ENCODE data around the gene FAM227B. TPM values are rescaled to one million over a fixed set of nuclear protein-coding genes. Genes with fewer than 3 reads are reported as not detected.
"Not testable (repeated sequence)": the region's sequence is repeated elsewhere in the genome, so short reads cannot be mapped to it uniquely, and the experiment has no call there.

Gene FAM227B
- polyA plus RNA-seq, 4 donors, result 1.6 to 8.7 (median 3.2) TPM

- no peak overlapping the region for H3K4me3 ChIP-seq (ENCODE audit: low read depth in 1 of 3, low read length in 3 of 3)
- FAIRE-seq, result no peak
Observed at GRCh38 chr15:49605588-49605987, 15.0 kb downstream of the FAM227B start.

GRCh38 chr15:49604625-49605409 is 15.8 kb downstream of the FAM227B start:
- FAIRE-seq (no peak), DNase-seq (no peak)
- H3K4me3 ChIP-seq (ENCODE audit: low read depth in 1 of 3, low read length in 3 of 3), result no peak overlapping the region
- H3K4me1 ChIP-seq (ENCODE audit: control insufficient read depth in 3 of 3, insufficient read depth in 2 of 3, low read depth in 1 of 3, low read length in 2 of 3), result no peaks in the 10 kb centered on the region
- peaks cover 0 to 5% (median 2%) of the 10 kb centered on the region in 3 donors for H3K36me3 ChIP-seq (ENCODE audit: control insufficient read depth in 3 of 3, insufficient read depth in 2 of 3, low read depth in 1 of 3, low read length in 3 of 3)
- WGBS, 3 donors, result 94 to 100% (median 96%) methylated on average over 2 of the region's 2 CpGs
- H3K9me3 ChIP-seq (ENCODE audit: control insufficient read depth in 2 of 2, insufficient read depth in 1 of 2, low read depth in 1 of 2, low read length in 1 of 2), result peaks cover 2 to 19% of the 10 kb centered on the region in 2 donors
- H3K27me3 ChIP-seq (ENCODE audit: control insufficient read depth in 3 of 3, insufficient read depth in 3 of 3, low read length in 3 of 3), result no peaks in the 10 kb centered on the region
- H3K27ac ChIP-seq (ENCODE audit: low read depth in 1 of 3, low read length in 2 of 3), result no peak overlapping the region

More at GRCh38 chr15:49605588-49605987, 15.0 kb downstream of the FAM227B start:
- H3K27me3 ChIP-seq (ENCODE audit: control insufficient read depth in 3 of 3, insufficient read depth in 3 of 3, low read length in 3 of 3), result no peaks in the 10 kb centered on the region
- H3K27ac ChIP-seq (ENCODE audit: low read depth in 1 of 3, low read length in 2 of 3), result no peak overlapping the region
- H3K4me1 ChIP-seq (ENCODE audit: control insufficient read depth in 3 of 3, insufficient read depth in 2 of 3, low read depth in 1 of 3, low read length in 2 of 3), result no peaks in the 10 kb centered on the region
- no peak for DNase-seq
- peaks cover 2 to 13% of the 10 kb centered on the region in 2 donors for H3K9me3 ChIP-seq (ENCODE audit: control insufficient read depth in 2 of 2, insufficient read depth in 1 of 2, low read depth in 1 of 2, low read length in 1 of 2)
- H3K36me3 ChIP-seq (ENCODE audit: control insufficient read depth in 3 of 3, insufficient read depth in 2 of 3, low read depth in 1 of 3, low read length in 3 of 3), result peaks cover 0 to 5% (median 2%) of the 10 kb centered on the region in 3 donors
- 90 to 100% (median 100%) methylated on average over 2 of the region's 2 CpGs for WGBS, 3 donors

- not testable (repeated sequence) for H3K27ac ChIP-seq (ENCODE audit: low read depth in 1 of 3, low read length in 2 of 3); DNase-seq; H3K9me3 ChIP-seq (ENCODE audit: control insufficient read depth in 2 of 2, insufficient read depth in 1 of 2, low read depth in 1 of 2, low read length in 1 of 2); H3K36me3 ChIP-seq (ENCODE audit: control insufficient read depth in 3 of 3, insufficient read depth in 2 of 3, low read depth in 1 of 3, low read length in 3 of 3); H3K27me3 ChIP-seq (ENCODE audit: control insufficient read depth in 3 of 3, insufficient read depth in 3 of 3, low read length in 3 of 3); FAIRE-seq; H3K4me1 ChIP-seq (ENCODE audit: control insufficient read depth in 3 of 3, insufficient read depth in 2 of 3, low read depth in 1 of 3, low read length in 2 of 3); H3K4me3 ChIP-seq (ENCODE audit: low read depth in 1 of 3, low read length in 3 of 3)
- WGBS, 3 donors, result 77 to 86% (median 85%) methylated on average over 12 of the region's 12 CpGs
Observed at GRCh38 chr15:49592829-49593316, 27.7 kb downstream of the FAM227B start.

- no peak overlapping the region for H3K27ac ChIP-seq (ENCODE audit: low read depth in 1 of 3, low read length in 2 of 3)
- no peak for FAIRE-seq
- H3K4me1 ChIP-seq (ENCODE audit: control insufficient read depth in 3 of 3, insufficient read depth in 2 of 3, low read depth in 1 of 3, low read length in 2 of 3), result no peaks in the 10 kb centered on the region
- peaks cover 0 to 6% of the 10 kb centered on the region in 2 donors for H3K9me3 ChIP-seq (ENCODE audit: control insufficient read depth in 2 of 2, insufficient read depth in 1 of 2, low read depth in 1 of 2, low read length in 1 of 2)
- H3K4me3 ChIP-seq (ENCODE audit: low read depth in 1 of 3, low read length in 3 of 3), result no peak overlapping the region
- H3K36me3 ChIP-seq (ENCODE audit: control insufficient read depth in 3 of 3, insufficient read depth in 2 of 3, low read depth in 1 of 3, low read length in 3 of 3), result no peaks in the 10 kb centered on the region
- no peaks in the 10 kb centered on the region for H3K27me3 ChIP-seq (ENCODE audit: control insufficient read depth in 3 of 3, insufficient read depth in 3 of 3, low read length in 3 of 3)
- no peak for DNase-seq
Observed at GRCh38 chr15:49589030-49589429, 31.6 kb downstream of the FAM227B start.

GRCh38 chr15:49573421-49573820 is 47.2 kb downstream of the FAM227B start:
- Histone ChIP-seq H3K27me3 (ENCODE audit: control insufficient read depth in 3 of 3, insufficient read depth in 3 of 3, low read length in 3 of 3) (no peaks in the 10 kb centered on the region), H3K27ac (ENCODE audit: low read depth in 1 of 3, low read length in 2 of 3) (no peak overlapping the region), H3K4me1 (ENCODE audit: control insufficient read depth in 3 of 3, insufficient read depth in 2 of 3, low read depth in 1 of 3, low read length in 2 of 3) (no peaks in the 10 kb centered on the region), H3K36me3 (ENCODE audit: control insufficient read depth in 3 of 3, insufficient read depth in 2 of 3, low read depth in 1 of 3, low read length in 3 of 3) (no peaks in the 10 kb centered on the region), H3K9me3 (ENCODE audit: control insufficient read depth in 2 of 2, insufficient read depth in 1 of 2, low read depth in 1 of 2, low read length in 1 of 2) (no peaks in the 10 kb centered on the region), H3K4me3 (ENCODE audit: low read depth in 1 of 3, low read length in 3 of 3) (no peak overlapping the region)
- DNase-seq (no peak), FAIRE-seq (no peak)
- 87 to 100% (median 91%) methylated on average over 1 of the region's 1 CpG for WGBS, 3 donors

- no peaks in the 10 kb centered on the region for H3K4me1 ChIP-seq (ENCODE audit: control insufficient read depth in 3 of 3, insufficient read depth in 2 of 3, low read depth in 1 of 3, low read length in 2 of 3)
- H3K4me3 ChIP-seq (ENCODE audit: low read depth in 1 of 3, low read length in 3 of 3), result no peak overlapping the region
- no peaks in the 10 kb centered on the region for H3K27me3 ChIP-seq (ENCODE audit: control insufficient read depth in 3 of 3, insufficient read depth in 3 of 3, low read length in 3 of 3)
- H3K27ac ChIP-seq (ENCODE audit: low read depth in 1 of 3, low read length in 2 of 3), result no peak overlapping the region
- WGBS, 3 donors, result 90 to 98% (median 94%) methylated on average over 1 of the region's 1 CpG
- no peaks in the 10 kb centered on the region for H3K9me3 ChIP-seq (ENCODE audit: control insufficient read depth in 2 of 2, insufficient read depth in 1 of 2, low read depth in 1 of 2, low read length in 1 of 2)
- FAIRE-seq (peak; percentile 57), DNase-seq (no peak)
- no peaks in the 10 kb centered on the region for H3K36me3 ChIP-seq (ENCODE audit: control insufficient read depth in 3 of 3, insufficient read depth in 2 of 3, low read depth in 1 of 3, low read length in 3 of 3)
Observed at GRCh38 chr15:49570672-49571071, 49.9 kb downstream of the FAM227B start.

- WGBS, 3 donors, result 36 to 78% (median 66%) methylated on average over 1 of the region's 1 CpG
- Histone ChIP-seq H3K36me3 (ENCODE audit: control insufficient read depth in 3 of 3, insufficient read depth in 2 of 3, low read depth in 1 of 3, low read length in 3 of 3) (no peaks in the 10 kb centered on the region), H3K4me3 (ENCODE audit: low read depth in 1 of 3, low read length in 3 of 3) (no peak overlapping the region), H3K27me3 (ENCODE audit: control insufficient read depth in 3 of 3, insufficient read depth in 3 of 3, low read length in 3 of 3) (no peaks in the 10 kb centered on the region), H3K9me3 (ENCODE audit: control insufficient read depth in 2 of 2, insufficient read depth in 1 of 2, low read depth in 1 of 2, low read length in 1 of 2) (no peaks in the 10 kb centered on the region), H3K4me1 (ENCODE audit: control insufficient read depth in 3 of 3, insufficient read depth in 2 of 3, low read depth in 1 of 3, low read length in 2 of 3) (no peaks in the 10 kb centered on the region), H3K27ac (ENCODE audit: low read depth in 1 of 3, low read length in 2 of 3) (no peak overlapping the region)
- DNase-seq (no peak), FAIRE-seq (no peak)
Observed at GRCh38 chr15:49570174-49570573, 50.4 kb downstream of the FAM227B start.

- no peak overlapping the region for H3K27ac ChIP-seq (ENCODE audit: low read depth in 1 of 3, low read length in 2 of 3)
- H3K4me3 ChIP-seq (ENCODE audit: low read depth in 1 of 3, low read length in 3 of 3), result no peak overlapping the region
- no peaks in the 10 kb centered on the region for H3K4me1 ChIP-seq (ENCODE audit: control insufficient read depth in 3 of 3, insufficient read depth in 2 of 3, low read depth in 1 of 3, low read length in 2 of 3)
- H3K36me3 ChIP-seq (ENCODE audit: control insufficient read depth in 3 of 3, insufficient read depth in 2 of 3, low read depth in 1 of 3, low read length in 3 of 3), result no peaks in the 10 kb centered on the region
- FAIRE-seq (no peak), DNase-seq (no peak)
- H3K9me3 ChIP-seq (ENCODE audit: control insufficient read depth in 2 of 2, insufficient read depth in 1 of 2, low read depth in 1 of 2, low read length in 1 of 2), result peaks cover 0 to 32% of the 10 kb centered on the region in 2 donors
- H3K27me3 ChIP-seq (ENCODE audit: control insufficient read depth in 3 of 3, insufficient read depth in 3 of 3, low read length in 3 of 3), result no peaks in the 10 kb centered on the region
Observed at GRCh38 chr15:49560045-49560444, 60.6 kb downstream of the FAM227B start.

GRCh38 chr15:49558929-49559328 is 61.7 kb downstream of the FAM227B start:
- H3K4me3 ChIP-seq (ENCODE audit: low read depth in 1 of 3, low read length in 3 of 3), result no peak overlapping the region
- no peaks in the 10 kb centered on the region for H3K27me3 ChIP-seq (ENCODE audit: control insufficient read depth in 3 of 3, insufficient read depth in 3 of 3, low read length in 3 of 3)
- no peak for DNase-seq
- H3K4me1 ChIP-seq (ENCODE audit: control insufficient read depth in 3 of 3, insufficient read depth in 2 of 3, low read depth in 1 of 3, low read length in 2 of 3), result no peaks in the 10 kb centered on the region
- no peak for FAIRE-seq
- H3K9me3 ChIP-seq (ENCODE audit: control insufficient read depth in 2 of 2, insufficient read depth in 1 of 2, low read depth in 1 of 2, low read length in 1 of 2), result peaks cover 0 to 38% of the 10 kb centered on the region in 2 donors
- no peak overlapping the region for H3K27ac ChIP-seq (ENCODE audit: low read depth in 1 of 3, low read length in 2 of 3)
- no peaks in the 10 kb centered on the region for H3K36me3 ChIP-seq (ENCODE audit: control insufficient read depth in 3 of 3, insufficient read depth in 2 of 3, low read depth in 1 of 3, low read length in 3 of 3)
- WGBS, 3 donors, result 68 to 83% (median 69%) methylated on average over 2 of the region's 2 CpGs

All from small intestine (tissue), 7 donors.